GM15510 (cell line): Measurements from ENCODE around the gene IPO13.

Experiments used
- POLR2A ChIP-seq: IDR thresholded peaks from 3 replicates; pipeline ENCODE4 v1.6.1; 2011; ENCODE audit warnings: borderline replicate concordance; ENCODE audit not compliant: insufficient read length; ENCODE audit errors: extremely low read depth

The IPO13 gene

GRCh38 chr1:43935711-43936427, 10.9 kb upstream of the IPO13 start:
- TF ChIP-seq POLR2A: no peak

GRCh38 chr1:43936431-43937151, 10.2 kb upstream of the IPO13 start:
- no peak for TF ChIP-seq POLR2A

- no peak for TF ChIP-seq POLR2A
These were observed 9.4 kb upstream of the IPO13 start for GRCh38 chr1:43937179-43937865.

- TF ChIP-seq POLR2A: no peak
These were observed 8.4 kb upstream of the IPO13 start for GRCh38 chr1:43938383-43938782.

- TF ChIP-seq POLR2A: no peak
These were observed 7.7 kb upstream of the IPO13 start for GRCh38 chr1:43938892-43939587.

- no peak for TF ChIP-seq POLR2A
These were observed 4.3 kb upstream of the IPO13 start for GRCh38 chr1:43942411-43942810.

GRCh38 chr1:43944860-43945259, 1.9 kb upstream of the IPO13 start:
- TF ChIP-seq POLR2A: no peak

- no peak for TF ChIP-seq POLR2A
These were observed 995 bp upstream of the IPO13 start for GRCh38 chr1:43945674-43946235.

- TF ChIP-seq POLR2A: no peak
These were observed 517 bp downstream of the IPO13 start for GRCh38 chr1:43947061-43947873.

- TF ChIP-seq POLR2A: no peak
These were observed 1.2 kb downstream of the IPO13 start for GRCh38 chr1:43947874-43948437.

- no peak for TF ChIP-seq POLR2A
These were observed 2.9 kb downstream of the IPO13 start for GRCh38 chr1:43949678-43950077.

- TF ChIP-seq POLR2A: no peak
These were observed 4.6 kb downstream of the IPO13 start for GRCh38 chr1:43951021-43951985.

- TF ChIP-seq POLR2A: no peak
These were observed 6.1 kb downstream of the IPO13 start for GRCh38 chr1:43952731-43953346.

- TF ChIP-seq POLR2A: no peak
These were observed 6.6 kb downstream of the IPO13 start for GRCh38 chr1:43953361-43953760.
